OCI-LY1 (cell line): ENCODE results near the gene AKT1.

Source experiments
- CTCF ChIP-seq: fragments of 200-600 bp; sonication (generic), shearing (Covaris generic); IDR thresholded peaks from 2 replicates; pipeline ENCODE4 v1.5.1; 2017; ENCODE audit warnings: mild to moderate bottlenecking, antibody characterized with exemption, low read length, moderate library complexity, mixed read lengths
- EZH2 ChIP-seq: fragments of 200-600 bp; sonication (generic), shearing (Covaris generic); IDR thresholded peaks from 2 replicates; pipeline ENCODE4 v1.8.0; 2017; ENCODE audit warnings: borderline replicate concordance, mixed run types, mild to moderate bottlenecking, antibody characterized with exemption, low read length, moderate library complexity, mixed read lengths

GRCh38 chr14:104826861-104827176 is 31.3 kb upstream of the AKT1 start:
- TF ChIP-seq CTCF, result no peak
- no peak for TF ChIP-seq EZH2
